ENCODE data around the gene SPINT2.
"Not testable (repeated sequence)": the region's sequence is repeated elsewhere in the genome, so short reads cannot be mapped to it uniquely, and the experiment has no call there.

The SPINT2 gene

DNA sequence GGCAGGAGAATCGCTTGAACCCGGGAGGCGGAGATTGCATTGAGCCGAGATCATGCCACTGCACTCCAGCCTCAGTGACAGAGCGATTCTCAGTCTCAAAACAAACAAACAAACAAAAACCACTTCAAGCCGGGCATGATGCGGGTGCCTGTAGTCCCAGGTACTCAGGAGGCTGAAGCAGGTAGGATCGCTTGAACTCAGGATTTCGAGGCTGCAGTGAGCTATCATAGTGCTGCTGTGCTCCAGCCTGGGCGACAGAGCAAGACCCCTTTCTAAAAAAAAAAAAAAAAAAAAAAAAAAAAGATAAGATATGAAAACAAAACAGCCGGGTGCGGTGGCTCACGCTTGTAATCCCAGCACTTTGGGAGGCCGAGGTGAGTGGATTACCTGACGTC lies 21.1 kb upstream of the SPINT2 start:
- no peak for DNase-seq

DNA sequence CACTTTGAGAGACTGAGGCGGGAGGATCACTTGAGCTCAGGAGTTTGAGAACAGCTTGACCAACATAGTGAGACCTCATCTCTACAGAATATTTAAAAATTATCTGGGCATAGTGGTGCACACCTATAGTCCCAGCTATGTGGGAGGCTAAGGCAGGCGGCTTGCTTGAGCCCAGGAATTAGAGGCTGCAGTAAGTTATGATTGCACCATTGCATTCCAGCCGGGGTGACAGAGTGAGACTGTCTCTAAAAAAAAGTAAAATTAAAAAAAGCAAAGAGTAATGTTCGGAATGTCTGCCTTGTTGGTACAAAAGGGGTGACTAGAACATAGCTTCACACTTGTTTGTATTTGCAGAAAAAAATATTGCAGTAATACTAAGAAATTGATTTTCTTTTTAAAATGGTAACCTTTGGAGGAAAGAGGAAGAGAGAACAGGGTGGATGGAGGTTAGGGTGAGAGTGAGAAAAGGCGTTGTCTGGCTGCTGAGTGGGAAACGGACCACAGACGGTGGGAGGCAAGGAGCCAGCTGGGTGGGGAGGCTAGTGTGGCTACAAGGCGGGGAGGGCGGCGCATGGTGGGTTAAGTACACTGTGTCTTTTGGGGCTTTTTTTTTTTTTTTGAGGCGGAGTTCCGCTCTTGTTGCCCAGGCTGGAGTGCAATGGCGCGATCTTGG lies 18.4 kb upstream of the SPINT2 start:
- peak; percentile 75 for DNase-seq

DNA sequence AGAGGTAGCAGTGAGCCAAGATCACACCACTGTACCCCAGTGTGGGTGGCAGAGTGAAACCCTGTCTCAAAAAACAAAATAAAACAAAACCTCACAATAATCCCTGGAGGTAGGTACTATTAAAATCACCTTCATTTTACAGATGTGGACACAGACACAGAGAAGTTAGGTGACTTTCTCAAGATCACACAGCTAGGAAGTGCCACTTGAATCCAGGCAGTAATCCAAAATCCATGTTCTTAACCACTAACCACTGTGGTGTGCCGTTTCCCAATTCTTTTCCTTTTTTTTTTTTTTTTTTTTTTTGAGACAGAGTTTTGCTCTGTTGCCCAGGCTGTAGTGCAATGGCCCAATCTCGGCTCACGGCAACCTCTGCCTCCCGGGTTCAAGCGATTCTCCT lies 17.2 kb upstream of the SPINT2 start:
- DNase-seq, result no peak

DNA sequence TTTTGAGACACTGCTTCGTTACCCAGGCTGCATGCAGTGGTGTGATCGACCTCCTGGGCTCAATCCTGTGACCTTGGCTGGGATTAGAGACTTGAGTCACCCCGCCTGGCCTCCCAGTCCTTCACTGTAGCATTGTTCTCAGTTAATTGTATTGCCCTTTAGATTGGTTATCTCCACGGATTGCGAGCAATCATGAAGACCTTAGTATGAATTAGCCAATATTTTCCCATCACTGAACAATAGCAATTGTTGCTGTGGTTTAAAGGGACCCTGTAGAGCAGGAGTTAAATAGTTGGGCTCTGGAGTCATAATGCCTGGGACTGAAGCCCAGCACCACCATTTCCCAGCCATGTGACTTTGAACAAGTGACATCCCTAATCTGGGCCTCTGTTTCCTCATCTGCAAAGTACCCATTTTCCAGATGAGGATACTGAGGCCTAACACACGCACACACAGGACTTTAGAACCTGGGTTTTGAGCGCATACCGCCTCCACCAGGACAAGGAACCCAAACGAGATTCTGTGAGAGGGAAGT lies 16.6 kb upstream of the SPINT2 start:
- DNase-seq, result no peak

DNA sequence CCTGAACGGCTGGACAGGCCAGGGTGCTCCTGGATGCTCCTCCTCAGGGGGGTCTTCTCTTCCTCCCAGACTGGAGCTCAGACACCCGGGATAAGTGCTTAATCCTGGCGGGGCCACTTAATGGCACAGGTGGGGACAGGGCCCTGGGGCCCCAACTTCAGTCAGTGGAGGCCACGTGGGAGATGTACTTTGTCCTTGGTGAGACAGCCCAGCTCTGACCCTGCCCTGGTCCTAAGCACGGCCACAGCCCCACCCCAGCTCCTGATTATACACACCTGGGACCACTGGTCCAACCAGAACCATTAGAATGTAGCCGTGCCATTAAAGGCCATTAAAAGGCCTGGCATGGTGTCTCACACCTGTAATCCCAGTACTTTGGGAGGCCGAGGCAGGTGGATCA lies 16.0 kb upstream of the SPINT2 start:
- no peak for DNase-seq

- no peak for DNase-seq
Measured at GRCh38 chr19:38250428-38250820, 13.9 kb upstream of the SPINT2 start.

DNA sequence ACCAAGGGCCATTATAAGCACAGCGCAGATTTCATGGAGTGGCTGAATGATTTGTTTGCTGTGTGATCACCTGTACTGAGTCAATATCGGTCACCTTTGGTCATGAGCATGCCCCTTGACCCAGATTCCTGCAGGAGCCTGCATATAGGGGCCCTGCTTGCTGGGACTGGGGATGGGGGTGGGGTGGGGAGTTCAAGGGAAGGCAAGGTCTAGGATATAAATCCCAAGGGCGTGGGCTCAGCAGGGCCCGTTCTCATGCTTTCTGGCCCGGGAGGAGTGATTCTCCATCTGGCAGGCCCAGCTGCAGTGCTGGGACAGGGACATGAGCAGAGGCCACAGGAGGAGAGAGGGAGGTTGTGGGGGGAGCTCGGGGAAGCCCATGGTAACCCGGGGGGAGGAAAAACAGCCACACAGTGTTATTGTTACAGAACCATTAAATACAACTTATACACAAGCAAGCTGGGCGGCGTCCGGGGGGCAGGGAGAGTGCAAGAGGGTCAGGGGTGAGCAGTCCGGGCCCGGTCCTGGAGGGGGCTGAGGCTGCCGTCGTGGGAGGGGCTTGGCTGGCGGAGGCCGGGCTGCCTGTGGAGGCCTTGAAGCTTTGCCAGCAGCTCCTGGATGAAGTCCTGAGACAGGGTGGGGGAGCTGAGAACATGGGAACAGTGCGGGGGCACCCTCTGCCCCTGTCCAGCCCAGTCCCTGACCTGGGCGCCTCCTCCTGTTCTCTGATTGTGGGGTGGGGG lies 13.4 kb upstream of the SPINT2 start:
- DNase-seq, result no peak

- DNase-seq, result no peak
Measured at GRCh38 chr19:38251564-38252051, 12.8 kb upstream of the SPINT2 start.

- DNase-seq, result no peak
Measured at GRCh38 chr19:38252385-38252784, 12.0 kb upstream of the SPINT2 start.

DNA sequence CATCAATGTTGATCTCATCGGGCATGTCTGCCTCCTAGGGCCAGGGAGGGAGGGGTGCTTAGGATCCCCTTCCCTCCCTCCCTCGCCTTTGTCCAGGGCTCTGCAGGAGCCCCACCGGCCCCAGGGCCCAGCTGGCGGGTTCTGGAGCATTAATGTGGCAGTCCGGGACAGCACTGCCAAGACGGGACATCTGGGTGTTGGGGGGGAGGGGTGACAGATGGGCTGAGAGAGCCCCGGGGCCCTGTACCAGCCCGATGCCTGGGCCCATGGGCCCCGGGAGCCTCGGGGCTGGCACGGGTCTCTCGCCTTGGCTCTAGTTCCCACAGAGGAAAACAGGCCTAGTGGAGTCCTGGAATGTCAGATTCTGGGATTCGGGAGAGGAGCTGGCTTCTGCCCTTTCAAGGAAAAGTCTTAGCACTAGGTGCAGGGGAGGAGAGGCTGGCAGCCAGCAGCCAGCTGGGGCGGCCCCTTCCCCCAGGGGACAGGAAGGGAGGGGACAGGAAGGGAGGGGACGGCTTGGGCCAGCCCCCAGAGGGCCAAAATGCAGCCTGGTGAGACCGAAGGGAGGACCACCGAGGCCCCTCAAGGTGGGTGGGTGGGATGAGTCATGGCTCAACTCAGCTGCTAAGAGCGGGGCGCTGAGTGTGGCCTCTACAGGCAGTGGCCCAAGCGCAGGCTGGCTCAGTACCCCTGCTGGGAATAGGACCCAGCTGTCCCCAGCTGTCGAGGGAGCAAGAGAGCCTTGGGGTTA lies 11.3 kb upstream of the SPINT2 start:
- peak; percentile 30 for DNase-seq

- no peak for DNase-seq
Measured at GRCh38 chr19:38253788-38254187, 10.6 kb upstream of the SPINT2 start.

GRCh38 chr19:38255383-38256014 lies 8.9 kb upstream of the SPINT2 start:
- peak; percentile 69 for DNase-seq

- DNase-seq, result not testable (repeated sequence)
Measured at GRCh38 chr19:38261942-38262341, 2.4 kb upstream of the SPINT2 start.

GRCh38 chr19:38262585-38263268 lies 1.6 kb upstream of the SPINT2 start:
- no peak for DNase-seq

- DNase-seq, result peak; percentile 81
Measured at GRCh38 chr19:38263689-38264485, 486 bp upstream of the SPINT2 start.

DNA sequence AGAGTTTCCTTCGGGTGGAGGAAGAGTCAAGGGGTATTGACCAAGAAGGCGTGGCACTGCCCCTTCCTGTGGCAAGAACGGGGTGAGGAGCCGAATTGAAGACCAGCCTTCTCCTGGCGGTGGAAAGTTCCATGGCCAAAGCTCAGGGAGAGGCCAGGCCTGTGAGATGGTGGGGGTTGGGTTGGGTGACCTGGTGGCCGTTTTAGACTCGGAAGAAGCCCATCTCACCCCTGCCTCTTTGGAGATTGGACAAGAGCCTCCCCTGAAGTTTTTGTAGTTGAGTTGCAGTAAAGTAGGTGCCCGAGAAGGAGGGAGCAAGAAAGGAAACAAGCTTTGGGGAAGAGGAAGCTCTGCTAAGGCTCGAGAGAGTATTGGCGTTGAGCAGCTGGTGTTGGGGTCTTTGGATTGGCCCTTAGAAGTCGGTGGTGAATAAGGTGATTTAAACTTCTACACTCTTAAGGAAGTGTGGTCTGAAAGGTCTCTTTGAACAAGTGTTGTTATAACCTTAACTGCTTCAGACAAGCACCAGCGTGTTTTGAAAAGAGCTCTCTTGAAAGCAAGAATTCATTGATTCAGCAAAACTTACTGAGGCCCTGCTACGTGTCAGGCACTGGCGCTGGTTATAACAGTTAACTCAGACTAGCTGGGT lies 964 bp downstream of the SPINT2 start:
- peak; percentile 84 for DNase-seq

- DNase-seq, result no peak
Measured at GRCh38 chr19:38265921-38266429, 1.6 kb downstream of the SPINT2 start.

GRCh38 chr19:38266981-38267597 lies 2.7 kb downstream of the SPINT2 start:
- no peak for DNase-seq

GRCh38 chr19:38267761-38268483 lies 3.5 kb downstream of the SPINT2 start:
- peak; percentile 62 for DNase-seq

DNA sequence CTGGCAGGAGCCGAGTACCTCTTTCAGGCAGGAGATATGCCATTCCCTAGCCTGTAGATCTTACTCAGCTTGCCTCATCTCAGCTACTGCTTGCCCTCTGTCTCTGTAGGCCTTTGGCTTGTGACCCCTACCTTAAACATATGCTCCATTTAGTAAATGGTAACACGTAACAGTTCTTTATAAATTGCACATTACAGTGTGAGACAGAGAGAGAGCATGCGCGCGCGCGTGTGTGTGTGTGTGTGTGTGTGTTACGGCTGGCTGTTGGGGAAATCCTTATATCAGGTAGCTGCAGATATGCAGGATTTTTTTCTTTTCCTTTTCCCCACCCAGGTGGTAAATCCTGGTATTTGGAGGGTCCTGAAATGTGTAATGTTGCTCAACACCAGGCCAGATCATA lies 4.2 kb downstream of the SPINT2 start:
- DNase-seq, result peak; percentile 56

Measured in hematopoietic multipotent progenitor cell treated with erythropoietin and hydrocortisone succinate and interleukin-3 and kit ligand, for 4 days (in vitro differentiated cells).